ENCODE data around the gene SMURF1.
"Not testable (repeated sequence)": the region's sequence is repeated elsewhere in the genome, so short reads cannot be mapped to it uniquely, and the experiment has no call there.

The SMURF1 gene

DNA sequence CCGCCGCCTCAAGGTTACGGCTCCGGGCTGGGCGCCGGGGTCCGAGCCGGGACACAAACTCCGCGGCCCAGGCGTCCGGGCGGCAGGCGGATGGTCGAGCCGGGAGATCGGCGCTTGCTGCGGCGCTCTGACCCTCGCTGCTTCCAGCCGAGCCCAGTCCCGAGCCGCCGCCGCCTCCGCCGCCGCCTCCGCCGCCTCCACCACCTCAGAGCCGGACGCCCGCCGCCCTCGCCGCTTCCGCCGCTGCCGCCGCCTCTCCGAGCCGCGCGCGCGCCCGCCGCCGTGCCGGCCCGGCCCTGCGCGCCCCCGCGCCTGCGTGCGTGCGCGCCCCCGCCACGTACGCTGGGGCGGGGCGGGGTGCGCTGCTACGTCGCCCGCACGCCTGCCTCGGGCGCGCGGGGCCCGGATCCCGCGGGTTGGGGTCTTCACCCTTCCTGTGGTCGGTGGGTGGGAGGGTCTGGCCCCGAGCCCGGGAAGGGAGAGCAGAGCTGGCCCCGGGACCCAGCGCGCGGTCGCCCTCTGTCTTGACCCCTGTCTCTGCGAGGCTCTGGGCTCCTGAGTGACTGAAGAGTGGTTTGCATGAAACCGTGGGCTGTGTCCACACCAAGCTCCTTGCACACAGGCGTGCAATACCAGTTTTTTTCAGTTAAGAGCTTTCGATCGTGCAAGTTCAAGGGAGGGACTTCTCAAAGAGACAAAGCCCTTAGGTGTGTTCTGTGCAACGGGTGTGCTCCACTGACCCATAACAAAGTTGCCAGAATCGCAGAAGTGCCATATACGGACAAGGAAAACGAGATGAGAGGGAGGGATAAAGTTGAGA lies at the start of gene SMURF1:
Gene SMURF1 (minus strand): TSS at position 256 of the 820 bp plus-strand sequence. CDS start 328 bp downstream, outside the sequence.
- peak; percentile 79 for DNase-seq

DNA sequence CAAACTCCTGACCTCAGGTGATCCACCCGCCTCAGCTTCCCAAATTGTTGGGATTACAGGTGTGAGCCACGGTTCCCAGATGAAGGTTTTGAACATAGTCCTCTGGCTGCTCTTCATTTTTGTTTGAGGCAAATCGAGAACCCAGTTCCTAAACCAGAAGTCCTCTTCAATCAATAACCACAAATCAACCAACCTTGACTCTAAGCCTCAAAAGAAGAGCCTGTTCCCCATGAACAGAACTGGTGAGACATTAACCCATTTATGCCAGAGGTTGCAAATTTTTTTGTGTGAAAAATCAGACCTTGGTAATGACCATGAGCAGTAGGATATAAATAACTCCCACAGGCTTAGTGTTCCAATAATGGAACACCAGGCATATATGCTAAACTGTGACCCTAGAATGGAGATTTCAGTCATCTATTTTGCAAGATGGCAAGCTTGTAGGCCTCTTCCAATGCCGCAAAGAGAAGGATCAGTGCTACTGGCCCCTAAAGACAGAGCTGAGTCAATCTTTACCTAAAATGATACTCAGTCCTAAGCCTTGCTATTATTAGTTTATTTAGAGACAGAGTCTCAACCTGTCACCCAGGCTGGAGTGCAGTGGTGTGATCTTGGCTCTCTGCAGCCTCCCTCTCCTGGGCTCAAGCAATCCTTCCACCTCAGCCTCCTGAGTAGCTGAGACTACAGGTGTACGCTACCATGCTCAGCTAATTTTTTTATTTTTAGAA lies 48.1 kb upstream of the SMURF1 start:
- no peak for DNase-seq

DNA sequence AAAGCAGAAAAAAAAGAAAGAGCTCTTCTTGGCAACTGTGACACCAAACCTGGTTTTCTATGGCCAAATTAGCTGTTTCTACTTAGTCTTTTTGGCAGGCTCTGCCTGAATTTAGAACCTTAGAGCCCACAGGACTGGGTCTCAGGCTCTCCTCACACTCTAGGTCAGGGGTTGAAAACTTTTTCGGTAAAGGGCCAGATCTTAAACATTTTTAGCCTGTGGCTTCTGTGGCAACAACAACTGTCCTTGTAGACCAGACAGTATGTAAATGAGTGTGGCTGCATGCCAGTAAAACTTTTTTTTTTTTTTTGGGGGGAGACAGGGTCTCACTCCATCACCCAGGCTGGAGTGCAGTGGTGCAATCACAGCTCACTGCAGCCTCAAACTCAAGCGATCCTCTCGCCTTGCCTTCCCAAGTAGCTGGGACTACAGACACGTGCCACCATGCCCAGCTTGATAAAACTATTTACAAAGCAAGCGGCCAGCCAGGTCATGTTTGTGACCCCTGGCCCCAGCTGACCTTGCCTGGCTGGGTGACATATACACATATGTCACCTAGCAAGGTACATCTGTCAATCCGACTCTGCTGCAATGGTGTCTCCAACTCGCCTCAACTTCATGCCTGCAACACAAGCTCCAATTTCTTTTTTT lies 46.6 kb upstream of the SMURF1 start:
- DNase-seq = no peak

DNA sequence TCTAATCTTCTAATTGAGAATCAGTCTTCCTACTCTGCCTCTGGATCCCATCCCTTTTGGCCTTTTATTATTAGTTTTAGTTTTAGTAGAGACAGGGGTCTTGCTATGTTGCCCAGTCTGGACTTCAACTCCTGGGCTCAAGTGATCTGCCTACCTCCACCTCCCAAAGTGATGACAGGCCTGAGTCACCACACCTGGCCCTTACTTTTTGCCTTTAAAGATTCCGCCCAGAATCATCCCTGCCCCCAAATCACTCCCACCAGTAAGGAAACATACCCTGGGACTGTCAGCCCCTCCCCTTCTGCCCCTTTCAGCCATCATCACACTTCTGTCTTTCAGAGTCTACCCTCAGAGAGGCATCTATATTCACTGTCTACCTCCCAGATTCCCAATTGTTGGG lies 45.3 kb upstream of the SMURF1 start:
- no peak for DNase-seq

DNA sequence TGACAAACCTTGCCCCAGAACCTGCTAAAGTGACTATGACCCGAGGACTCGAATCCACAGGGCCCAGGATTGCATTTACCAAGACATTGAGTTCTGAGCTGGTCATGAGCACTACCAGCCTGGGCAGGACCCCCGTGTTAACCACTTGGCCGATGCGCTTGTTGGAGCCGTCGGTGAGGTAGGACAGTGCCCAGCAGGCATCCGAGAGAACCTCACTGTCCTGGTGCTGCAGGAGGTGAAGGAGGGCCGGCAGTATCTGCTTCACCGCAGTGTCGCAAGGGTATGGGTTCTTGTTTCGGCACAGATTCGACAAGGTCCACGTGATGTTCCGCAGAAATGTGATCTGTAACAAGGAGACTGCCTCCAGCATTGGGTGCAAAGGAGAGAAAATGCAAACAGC lies 44.3 kb upstream of the SMURF1 start:
- no peak for DNase-seq

DNA sequence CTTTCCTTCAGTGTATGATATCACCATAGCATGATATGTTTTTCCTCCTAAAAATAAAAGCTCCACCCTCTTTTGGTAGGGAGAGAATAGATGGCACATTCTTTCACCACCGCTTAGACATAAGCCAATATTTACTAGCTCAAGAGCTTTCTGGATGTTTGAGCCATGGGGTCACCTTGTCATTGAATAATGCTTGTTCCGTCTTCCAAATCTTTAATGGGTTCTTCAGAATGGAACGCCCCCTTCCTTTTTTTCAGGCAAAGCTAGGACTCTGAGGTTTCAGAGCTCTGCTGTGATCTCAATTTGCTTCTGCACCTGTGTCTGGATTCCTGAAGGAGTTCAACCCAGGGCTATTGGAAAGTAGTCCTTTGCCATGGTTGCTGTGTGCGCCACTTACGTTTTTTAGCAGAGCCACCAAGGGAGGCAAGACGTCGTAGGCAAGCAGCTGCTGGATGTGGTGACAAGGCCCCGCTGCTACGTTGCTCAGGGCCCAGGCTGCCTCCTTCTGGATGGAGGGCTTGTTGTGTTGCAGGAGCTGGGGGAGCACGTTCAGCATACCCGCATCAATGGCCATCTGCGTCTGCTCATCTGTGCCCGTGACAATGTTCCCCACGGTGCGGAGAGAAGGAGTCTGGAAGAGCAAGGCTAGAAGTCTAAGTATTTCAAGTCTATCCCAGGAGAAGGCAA lies 40.8 kb upstream of the SMURF1 start:
- no peak for DNase-seq

DNA sequence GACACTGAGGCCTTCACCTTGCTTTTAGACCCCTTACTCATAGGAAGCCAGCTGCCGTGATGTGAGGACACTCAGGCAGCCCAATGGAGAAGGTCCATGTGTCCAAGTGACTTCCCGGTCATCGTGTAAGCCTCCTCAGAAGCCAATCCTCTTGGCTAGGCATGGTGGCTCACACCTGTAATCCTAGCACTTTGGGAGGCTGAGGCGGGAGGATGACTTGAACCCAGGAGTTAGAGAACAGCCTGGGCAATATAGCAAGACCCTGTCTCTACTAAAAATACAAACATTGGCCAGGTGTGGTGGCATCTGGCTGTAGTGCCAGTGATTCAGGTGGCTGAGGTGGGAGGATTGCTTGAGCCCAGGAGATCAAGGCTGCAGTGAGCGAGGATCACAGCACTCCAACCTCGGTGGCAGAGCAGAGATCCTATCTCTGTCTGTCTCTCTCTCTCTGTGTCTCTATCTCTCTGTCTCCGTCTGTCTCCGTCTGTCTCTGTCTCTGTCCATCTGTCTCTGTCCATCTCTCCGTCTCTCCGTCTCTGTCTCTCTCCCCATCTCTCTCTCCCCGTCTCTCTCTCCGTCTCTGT lies 36.3 kb upstream of the SMURF1 start:
- no peak for DNase-seq

DNA sequence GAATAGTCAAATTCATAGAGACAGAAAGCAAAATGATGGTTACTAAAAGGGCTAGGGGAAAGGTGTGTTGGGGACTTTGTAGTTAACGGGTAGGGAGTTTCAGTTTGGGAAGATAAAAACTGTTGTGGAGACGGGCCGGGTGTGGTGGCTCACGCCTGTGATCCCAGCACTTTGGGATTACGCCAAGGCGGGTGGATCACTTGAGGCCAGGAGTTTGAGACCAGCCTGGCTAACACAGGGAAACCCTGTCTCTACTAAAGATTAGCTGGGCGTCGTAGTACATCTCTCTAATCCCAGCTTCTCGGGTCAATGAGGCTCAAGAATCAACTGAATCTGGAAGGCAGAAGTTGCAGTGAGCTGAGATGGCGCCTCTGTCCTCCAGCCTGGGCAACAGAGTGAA lies 33.3 kb upstream of the SMURF1 start:
- DNase-seq = no peak

DNA sequence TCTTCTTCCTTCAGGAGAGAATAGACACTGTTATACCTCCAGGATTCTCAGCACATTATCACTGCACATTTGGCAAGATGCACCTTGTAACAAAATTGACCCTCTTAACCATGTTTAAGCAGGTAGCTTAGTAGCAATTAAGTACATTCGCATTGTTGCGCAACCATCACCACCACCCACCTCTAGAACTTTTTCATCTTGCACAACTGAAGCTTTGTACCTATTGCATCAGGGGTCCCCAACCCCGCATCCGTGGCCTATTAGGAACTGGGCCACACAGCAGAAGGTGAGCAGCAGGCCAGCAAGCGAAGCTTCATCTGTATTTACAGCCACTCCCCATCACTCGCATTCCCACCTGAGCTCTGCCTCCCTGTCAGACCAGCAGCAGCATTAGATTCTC lies 29.9 kb upstream of the SMURF1 start:
- DNase-seq = no peak

DNA sequence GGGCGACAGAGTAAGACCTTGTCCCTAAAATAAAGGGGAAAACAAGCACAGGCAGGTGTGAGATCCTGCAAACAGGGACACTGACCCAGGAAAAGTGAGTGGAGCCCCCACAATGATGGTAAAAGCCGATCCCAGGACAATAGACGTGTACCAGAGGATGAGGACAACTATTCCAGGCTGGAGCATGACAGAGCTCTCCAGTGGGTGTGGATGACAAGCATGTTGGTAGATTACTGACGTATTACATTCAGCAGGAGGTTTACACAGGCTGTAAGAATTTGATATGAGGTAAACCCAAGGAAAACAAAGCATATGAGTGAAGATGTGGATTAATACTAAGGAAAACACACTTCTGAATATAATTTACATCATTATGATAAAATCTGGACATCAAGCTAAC lies 27.8 kb upstream of the SMURF1 start:
- DNase-seq = no peak

DNA sequence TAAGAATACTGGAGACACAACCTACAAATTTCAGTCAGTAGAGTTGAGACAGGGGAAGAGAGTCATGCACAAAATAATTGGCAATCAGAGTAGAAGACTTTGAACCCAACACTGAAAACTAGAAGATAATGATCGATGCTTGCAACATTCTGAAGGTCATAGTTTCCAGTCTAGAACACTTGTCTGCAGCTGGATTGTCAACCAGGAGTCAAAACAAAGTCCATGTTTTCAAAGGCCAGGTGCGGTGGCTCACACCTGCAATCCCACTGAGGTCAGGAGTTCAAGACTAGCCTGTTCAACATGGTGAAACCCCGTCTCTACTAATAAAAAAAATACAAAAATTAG lies 26.8 kb upstream of the SMURF1 start:
- DNase-seq = no peak

DNA sequence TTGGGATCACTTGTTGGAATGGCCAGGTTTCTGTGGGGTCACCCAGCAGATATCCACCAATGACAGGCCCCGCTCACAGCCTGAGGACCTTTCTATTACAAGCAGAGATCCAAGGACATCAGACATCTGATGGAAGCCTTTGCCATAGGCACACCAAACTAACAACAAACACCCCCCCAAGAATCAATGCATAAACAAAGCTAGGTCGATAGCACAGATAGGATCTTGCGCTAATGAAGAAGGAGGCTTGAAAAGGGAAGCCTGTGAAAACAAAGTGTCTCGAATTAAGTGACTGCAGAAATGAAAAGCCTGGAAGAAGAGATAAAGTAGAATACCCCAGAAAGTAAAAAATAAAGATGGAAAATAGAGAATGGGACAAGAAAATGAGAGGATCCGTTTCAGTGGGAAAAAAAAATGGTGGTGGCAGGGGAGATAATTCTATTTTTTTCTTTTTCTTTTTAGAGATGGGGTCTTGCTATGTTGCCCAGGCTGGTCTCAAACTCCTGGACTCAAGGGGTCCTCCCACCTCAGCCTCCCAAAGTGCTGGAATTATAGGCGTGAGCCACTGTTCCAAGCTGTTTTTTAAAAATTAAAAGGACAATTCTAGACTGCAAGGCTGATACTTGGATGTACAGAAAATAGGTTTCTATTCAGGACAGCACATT lies 26.3 kb upstream of the SMURF1 start:
- DNase-seq = no peak

DNA sequence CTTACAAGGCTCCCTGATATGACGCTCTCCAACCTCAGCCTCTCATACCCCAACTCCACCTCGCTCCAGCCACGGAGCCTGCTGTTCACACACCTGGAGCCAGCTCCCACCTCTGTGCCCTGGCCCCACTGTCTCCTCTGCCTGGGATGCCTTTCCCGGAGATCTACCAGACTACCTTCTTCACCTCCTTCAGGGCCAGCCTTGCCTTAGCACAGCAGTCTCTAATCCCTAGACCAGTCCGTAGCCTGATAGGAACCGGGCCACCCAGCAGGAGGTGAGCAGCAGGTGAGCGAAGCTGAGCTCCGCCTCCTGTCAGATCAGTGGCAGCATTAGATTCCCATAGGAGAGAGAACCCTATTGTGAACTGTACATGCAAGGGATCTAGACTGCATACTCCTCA lies 23.2 kb upstream of the SMURF1 start:
- no peak for DNase-seq

DNA sequence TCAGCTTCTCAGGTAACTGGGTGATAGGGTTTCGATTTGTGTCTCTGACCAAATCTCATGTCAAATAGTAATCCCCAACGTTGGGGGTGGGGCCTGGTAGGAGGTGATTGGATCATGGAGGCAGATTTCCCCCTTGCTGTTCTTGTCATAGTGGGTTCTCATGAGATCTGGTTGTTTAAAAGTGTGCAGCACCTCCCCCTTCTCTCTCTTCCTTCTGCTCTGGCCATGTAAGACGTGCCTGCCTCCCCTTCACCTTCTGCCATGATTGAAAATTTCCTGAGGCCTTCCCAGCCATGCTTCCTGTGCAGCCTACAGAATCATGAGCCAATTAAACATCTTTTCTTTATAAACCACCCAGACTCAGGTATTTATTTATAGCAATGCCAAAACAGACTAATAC lies 21.9 kb upstream of the SMURF1 start:
- no peak for DNase-seq

DNA sequence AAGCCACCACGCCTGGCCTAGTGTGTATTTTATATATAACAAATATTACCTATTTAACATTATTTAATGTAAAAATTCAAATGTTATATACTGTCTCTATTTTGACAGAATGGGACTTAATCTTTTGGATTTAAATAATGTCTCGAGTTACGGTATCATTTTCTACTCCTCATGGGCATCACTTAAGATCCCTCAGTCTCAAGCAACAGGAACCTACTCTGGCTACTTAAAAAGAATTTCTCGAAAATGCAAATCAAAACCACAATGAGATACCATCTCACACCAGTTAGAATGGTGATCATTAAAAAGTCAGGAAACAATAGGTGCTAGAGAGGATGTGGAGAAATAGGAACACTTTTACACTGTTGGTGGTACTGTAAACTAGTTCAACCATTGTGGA lies 19.8 kb upstream of the SMURF1 start:
- DNase-seq = not testable (repeated sequence)

DNA sequence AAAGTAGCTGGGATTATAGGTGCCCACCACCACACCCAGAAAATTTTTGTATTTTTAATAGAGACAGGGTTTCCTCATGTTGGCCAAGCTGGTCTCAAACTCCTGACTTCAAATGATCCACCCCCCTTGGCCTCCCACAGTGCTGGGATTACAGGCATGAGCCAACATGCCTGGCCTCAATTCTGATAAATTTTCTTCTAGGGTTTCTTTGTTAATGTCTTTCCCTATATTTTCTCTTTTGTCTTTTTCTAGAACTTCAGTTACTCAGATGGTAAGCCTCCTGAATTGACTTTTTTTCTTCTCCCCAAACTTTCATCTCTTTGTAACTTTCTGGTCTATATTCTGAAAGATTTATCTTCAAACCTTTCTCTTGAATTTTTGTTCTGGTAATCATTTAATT lies 12.7 kb upstream of the SMURF1 start:
- DNase-seq = no peak

DNA sequence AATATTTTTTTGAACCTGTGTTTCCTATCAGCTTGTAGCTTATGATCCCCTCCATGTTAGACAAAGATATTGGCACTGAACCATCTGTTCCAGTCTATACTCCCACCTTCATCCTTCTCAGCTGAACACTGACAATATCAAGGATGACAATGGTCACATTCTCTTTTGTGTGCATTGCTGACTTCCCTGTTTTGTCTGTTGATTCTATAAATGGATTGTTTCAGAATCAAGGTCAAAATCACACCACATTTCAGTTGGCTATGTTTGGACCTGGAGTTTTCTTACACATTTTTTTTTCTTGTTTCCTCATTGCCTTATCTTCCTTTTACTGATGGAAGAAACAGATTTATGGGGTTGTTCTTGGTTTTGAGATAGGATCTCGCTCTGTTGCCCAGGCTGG lies 11.3 kb upstream of the SMURF1 start:
- DNase-seq = no peak

DNA sequence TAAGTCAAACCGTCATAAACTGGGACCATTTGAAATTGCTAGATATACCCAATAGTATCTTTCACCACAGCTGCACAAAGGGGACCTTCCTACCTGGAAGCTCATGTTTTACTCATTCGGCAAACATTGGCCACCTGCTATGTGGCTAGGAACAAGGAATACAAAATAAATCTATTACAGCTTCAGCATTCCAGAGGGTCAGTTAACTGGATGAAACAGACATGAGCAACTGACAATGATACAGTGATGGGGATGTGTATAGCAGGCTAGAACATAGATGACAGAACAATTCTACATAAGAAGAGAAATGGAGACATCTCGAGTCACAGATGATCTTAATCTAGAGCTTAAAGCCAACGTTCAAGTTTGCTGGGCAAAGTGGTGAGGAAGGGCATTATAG lies 3.1 kb upstream of the SMURF1 start:
- DNase-seq = no peak

DNA sequence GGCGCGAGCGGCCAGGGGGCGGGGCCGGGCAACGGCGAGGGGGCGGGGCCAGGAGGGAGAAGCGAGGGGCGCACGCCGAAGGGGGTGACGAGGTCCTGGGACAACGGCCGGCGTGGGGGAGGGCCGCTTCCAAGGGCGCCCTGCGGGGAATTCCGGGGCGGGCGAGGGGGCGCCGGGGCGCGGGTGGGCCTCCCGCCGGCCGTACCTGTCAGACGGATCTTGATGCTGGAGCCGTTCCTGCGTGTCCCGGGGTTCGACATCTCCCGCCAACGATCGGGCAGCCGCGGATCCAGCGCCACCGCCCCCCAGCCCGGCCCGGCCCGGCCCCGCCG lies 421 bp downstream of the SMURF1 start:
- no peak for DNase-seq

DNA sequence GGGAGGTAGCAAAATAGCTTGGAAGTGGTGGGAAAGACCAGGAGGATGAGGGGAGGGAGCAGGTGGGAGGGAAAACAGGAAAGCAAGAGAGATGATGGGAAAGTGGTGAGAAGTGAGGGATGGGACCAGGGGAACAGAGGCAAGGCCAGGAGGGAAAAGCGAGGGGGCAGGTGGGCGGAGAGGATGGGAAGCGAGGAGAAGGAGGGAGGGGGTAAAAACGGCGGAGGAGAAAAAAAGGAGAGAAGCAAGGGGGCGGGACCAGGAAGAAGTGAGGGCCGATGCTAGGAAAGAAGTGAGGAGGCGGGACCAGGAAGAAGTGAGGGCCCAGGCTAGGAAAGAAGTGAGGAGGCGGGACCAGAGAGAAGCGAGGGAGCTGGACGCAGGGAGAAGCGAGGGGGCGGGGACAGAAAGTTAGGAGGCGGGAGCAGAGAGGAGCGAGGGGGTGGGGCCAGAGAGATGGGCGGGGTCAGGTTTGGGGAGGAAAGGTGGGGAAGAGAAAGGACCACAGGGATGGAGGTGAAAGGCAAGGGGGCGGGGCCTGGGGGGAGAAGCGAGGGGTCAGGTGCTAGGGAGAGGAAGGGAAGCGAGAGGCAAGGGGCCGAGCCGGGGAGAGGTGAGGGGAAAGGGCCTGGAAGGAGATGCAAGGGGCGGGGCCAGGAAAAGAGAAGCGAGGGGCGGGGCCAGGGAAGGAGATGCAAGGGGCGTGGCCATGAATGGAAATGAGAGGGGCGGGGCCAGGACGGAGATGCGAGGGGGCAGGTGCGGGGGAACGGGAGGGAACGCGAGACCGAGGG lies 984 bp downstream of the SMURF1 start:
- DNase-seq = peak; percentile 91

DNA sequence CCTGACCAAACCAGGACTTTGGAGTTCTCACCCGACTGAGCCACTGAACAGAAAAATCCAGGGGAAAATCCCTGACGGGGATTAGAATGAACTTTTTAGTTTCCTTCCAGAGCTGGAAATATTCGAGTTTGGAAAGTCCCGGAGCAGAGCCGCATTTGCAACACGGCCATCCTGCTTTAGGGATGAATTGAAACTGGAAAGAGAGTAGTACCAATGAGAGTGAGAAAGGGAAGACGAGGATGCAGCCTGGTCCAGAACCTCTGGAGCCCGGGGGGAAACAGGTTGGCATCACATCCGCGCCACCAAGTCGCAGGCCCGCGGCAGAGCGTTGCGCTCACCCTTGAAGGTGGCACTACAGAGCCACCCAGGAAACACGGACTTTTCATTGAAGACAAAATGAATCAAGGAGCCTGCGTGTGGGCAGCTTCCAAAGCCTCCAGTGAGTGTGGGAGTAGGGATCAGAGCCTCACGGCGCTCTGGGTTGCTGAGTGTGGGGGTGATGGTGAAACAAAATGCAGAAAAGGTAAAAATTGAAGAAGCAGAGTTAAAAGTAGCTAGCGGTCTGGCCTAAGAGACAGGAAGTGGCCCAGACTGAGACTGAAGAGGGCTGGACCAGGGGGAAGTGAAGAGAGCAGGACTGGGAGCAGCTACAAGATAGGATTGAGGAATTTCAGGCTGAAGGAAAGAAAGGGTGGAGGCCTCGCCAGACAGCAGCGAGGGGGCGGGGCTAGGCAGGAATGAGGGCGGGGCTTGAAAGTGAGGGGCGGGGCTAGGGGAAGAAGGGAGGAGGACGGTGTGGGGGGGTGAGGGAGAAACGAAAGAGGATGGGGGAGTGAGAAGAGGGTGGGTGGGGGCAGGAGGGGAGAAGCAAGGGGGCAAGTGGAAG lies 1.8 kb downstream of the SMURF1 start:
- peak; percentile 75 for DNase-seq
